ENCODE results near the gene MTCL1. TPM values are rescaled to one million over a fixed set of nuclear protein-coding genes. Genes with fewer than 3 reads are reported as not detected.

Gene MTCL1
- total RNA-seq, 6 experiments from 2014 or later = 1.4 to 7.4 (median 3.6) TPM

DNA sequence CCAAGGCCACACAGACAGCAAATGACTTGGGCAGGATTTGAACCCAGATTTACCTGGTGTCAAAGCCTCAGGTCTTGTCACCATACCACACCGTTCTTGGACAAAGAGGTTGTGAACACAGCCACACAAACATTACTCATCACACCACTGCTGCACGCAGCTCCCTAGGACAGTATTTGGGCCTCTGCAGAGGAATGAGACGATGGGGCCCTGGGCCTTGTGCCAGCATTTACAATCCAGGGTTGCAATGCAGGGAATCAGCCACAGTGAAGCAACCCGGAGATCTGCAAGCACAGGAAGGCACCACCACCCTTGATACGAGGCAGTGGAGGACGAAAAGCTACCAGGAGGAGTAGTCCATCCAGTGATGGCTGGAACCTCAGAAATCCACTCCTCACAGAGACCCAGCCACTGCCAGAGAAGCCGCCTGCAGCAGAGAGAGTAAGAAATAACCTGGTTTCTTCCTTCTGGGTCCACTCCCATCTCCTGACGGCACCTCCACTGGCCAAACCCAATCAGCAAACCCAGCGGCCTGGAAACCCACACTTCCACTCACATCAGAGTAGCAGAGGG is 3.7 kb upstream of the MTCL1 start:
- no peak for ATAC-seq

GRCh38 chr18:8702668-8703067 is 2.7 kb upstream of the MTCL1 start:
- TF ChIP-seq POLR2A (IDR thresholded peaks at IDR 0.05) (no peak), CTCF (IDR thresholded peaks at IDR 0.05) (no peak)
- ATAC-seq (no peak), DNase-seq (no peak)
- no peak overlapping the region for H3K27ac ChIP-seq
- H3K4me1 ChIP-seq = peaks cover 0 to 17% (median 4%) of the 10 kb centered on the region in 4 donors
- no peaks in the 10 kb centered on the region for H3K36me3 ChIP-seq
- H3K27me3 ChIP-seq = no peaks in the 10 kb centered on the region
- no peak overlapping the region for H3K4me3 ChIP-seq
- H3K9me3 ChIP-seq = no peaks in the 10 kb centered on the region
- intact Hi-C loops (cut with DNase I) = loop anchor here (5.0 to 10.0 kb wide), 2 partner anchors 280 to 282 kb away; no protein-coding TSS in a partner anchor

More for the DNA sequence above, 3.7 kb upstream of the MTCL1 start:
- Histone ChIP-seq H3K9me3 (no peaks in the 10 kb centered on the region), H3K27ac (no peak overlapping the region), H3K4me1 (peaks cover 0 to 10% (median 4%) of the 10 kb centered on the region in 4 donors), H3K4me3 (no peak overlapping the region), H3K27me3 (no peaks in the 10 kb centered on the region), H3K36me3 (no peaks in the 10 kb centered on the region)
- WGBS (ENCODE audit: insufficient coverage, low coverage, low lambda C conversion rate, missing lambda C conversion rate) = 68% methylated on average over 3 of the region's 9 CpGs
- intact Hi-C loops (cut with DNase I) = loop anchor here (5.0 to 10.0 kb wide), 2 partner anchors 281 to 283 kb away; no protein-coding TSS in a partner anchor
- TF ChIP-seq CTCF (IDR thresholded peaks at IDR 0.05) (no peak), POLR2A (IDR thresholded peaks at IDR 0.05) (no peak)
- no peak for DNase-seq

DNA sequence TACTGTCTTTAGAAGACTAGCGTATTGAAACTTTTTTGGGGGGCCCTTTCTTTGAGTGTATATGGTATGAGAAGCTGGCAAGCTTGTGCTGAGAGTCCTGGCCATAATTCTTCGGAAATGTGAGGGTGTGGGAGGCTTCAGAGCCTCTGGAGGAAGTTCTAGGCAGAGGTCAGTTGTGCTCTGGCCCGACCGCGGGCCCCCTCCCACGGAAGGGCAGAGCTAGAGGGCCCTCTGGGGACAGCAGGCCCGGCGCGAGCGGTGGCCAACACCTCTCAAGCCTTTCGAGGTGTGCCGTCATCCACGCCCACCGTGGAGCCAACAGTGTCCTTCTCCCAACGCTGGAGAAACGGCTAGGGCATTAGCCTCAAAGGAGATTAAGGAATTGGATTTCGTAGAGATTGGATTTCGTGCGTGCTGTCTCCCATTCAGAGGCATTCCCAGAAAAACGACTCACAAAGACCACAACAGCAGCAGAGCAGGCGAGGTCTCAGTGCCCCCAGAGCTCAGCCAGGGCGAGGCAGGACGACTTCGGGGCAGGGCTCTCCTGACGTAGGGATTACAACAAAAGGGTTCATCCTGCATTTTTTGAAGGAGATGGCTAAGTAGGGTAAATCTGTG is 2.2 kb upstream of the MTCL1 start:
- 63% methylated on average over 20 of the region's 25 CpGs for WGBS (ENCODE audit: insufficient coverage, low coverage, low lambda C conversion rate, missing lambda C conversion rate)
- no peak overlapping the region for H3K4me3 ChIP-seq
- no peaks in the 10 kb centered on the region for H3K27me3 ChIP-seq
- H3K4me1 ChIP-seq = peaks cover 0 to 17% (median 4%) of the 10 kb centered on the region in 4 donors
- H3K36me3 ChIP-seq = no peaks in the 10 kb centered on the region
- TF ChIP-seq CTCF (IDR thresholded peaks at IDR 0.05) (no peak), POLR2A (IDR thresholded peaks at IDR 0.05) (no peak)
- no peaks in the 10 kb centered on the region for H3K9me3 ChIP-seq
- DNase-seq (no peak), ATAC-seq (no peak)
- intact Hi-C loops (cut with DNase I) = loop anchor here (5.0 to 10.0 kb wide), 2 partner anchors 279 to 282 kb away; no protein-coding TSS in a partner anchor
- H3K27ac ChIP-seq = no peak overlapping the region

- Histone ChIP-seq H3K4me3 (peak overlapping the region in 1 of 3 donors; percentile 81), H3K4me1 (peaks cover 0 to 17% (median 4%) of the 10 kb centered on the region in 4 donors), H3K36me3 (no peaks in the 10 kb centered on the region), H3K27me3 (no peaks in the 10 kb centered on the region), H3K9me3 (no peaks in the 10 kb centered on the region), H3K27ac (no peak overlapping the region)
- 59% methylated on average over 12 of the region's 16 CpGs for WGBS (ENCODE audit: insufficient coverage, low coverage, low lambda C conversion rate, missing lambda C conversion rate)
- no peak for ATAC-seq
- TF ChIP-seq CTCF (IDR thresholded peaks at IDR 0.05) = no peak
- no peak for TF ChIP-seq POLR2A (IDR thresholded peaks at IDR 0.05)
- DNase-seq = no peak
- intact Hi-C loops (cut with DNase I) = loop anchor here (5.0 to 10.0 kb wide), 2 partner anchors 278 to 281 kb away; no protein-coding TSS in a partner anchor
Measured at GRCh38 chr18:8703781-8704301, 1.5 kb upstream of the MTCL1 start.

All from right lobe of liver (tissue), 6 donors.